HepG2 (cell line): Measurements from ENCODE around the gene ADGRG6. TPM values are rescaled to one million over a fixed set of nuclear protein-coding genes. Genes with fewer than 3 reads are reported as not detected.

ENCODE experiments used
- CHD4 ChIP-seq: fragments of 200-600 bp; sonication (generic); IDR thresholded peaks from 2 replicates; pipeline ENCODE4 v1.7.0; 2017; ENCODE audit warnings: mild to moderate bottlenecking, low read length, borderline replicate concordance
- HNRNPH1 ChIP-seq: fragments of 200-400 bp; formaldehyde crosslinking; optimal IDR thresholded peaks from 2 replicates; pipeline ENCODE3; 2017; ENCODE audit warnings: mild to moderate bottlenecking, low read depth, low read length
- KLF6 ChIP-seq: IDR thresholded peaks from 2 replicates; pipeline ENCODE4 v1.8.0; 2016; ENCODE audit warnings: missing biosample characterization, missing genetic modification reagents
- ZKSCAN5 ChIP-seq: sonication (generic); formaldehyde crosslinking; IDR thresholded peaks from 2 replicates; pipeline ENCODE4 v1.5.1; 2020; ENCODE audit warnings: mild to moderate bottlenecking, missing genetic modification reagents
- ZNF207 ChIP-seq: fragments of 450-650 bp; IDR thresholded peaks from 2 replicates; pipeline ENCODE4 v1.6.1; 2016; ENCODE audit warnings: antibody characterized with exemption, borderline replicate concordance
- ZNF335 ChIP-seq: sonication (generic); formaldehyde crosslinking; IDR thresholded peaks from 2 replicates; pipeline ENCODE4 v1.4.0; 2020; ENCODE audit warnings: missing genetic modification reagents
- ZNF460 ChIP-seq: sonication (generic); formaldehyde crosslinking; IDR thresholded peaks from 2 replicates; pipeline ENCODE4 v1.5.1; 2020; ENCODE audit warnings: missing genetic modification reagents, mild to moderate bottlenecking, borderline replicate concordance
- ZSCAN31 ChIP-seq: sonication (generic); formaldehyde crosslinking; IDR thresholded peaks from 2 replicates; pipeline ENCODE4 v1.5.0; 2020; ENCODE audit warnings: low read depth, mild to moderate bottlenecking, missing genetic modification reagents
- polyA plus RNA-seq, 8 experiments: library from polyadenylated mRNA; depleted of rRNA in 3 of 8; stranded (reverse) in 7 of 8; unstranded in 1 of 8; fragments of >200 nt; fragmentation: Illumina TruSeq in 4 of 8; extraction: Trizol in 4 of 8; gene quantifications; 2 replicates each; pipeline versions ENCODE4 v1.2.1 to v1.2.3, GENCODE V29; 2011 to 2016; ENCODE audit warnings: low read depth in 4 of 8, missing spikeins in 1 of 8, mixed read lengths in 1 of 8; ENCODE audit not compliant: insufficient read depth in 1 of 8
- total RNA-seq, 5 experiments: library from RNA; depleted of rRNA; stranded (reverse); fragments of >200 nt; fragmentation: Illumina TruSeq; extraction: Trizol; gene quantifications; 2 replicates each; pipeline ENCODE4 v1.2.3, GENCODE V29; 2016; ENCODE audit warnings: low read depth in 1 of 5
- TF ChIP-seq, protein P1 (sequence below): sonication (generic); formaldehyde crosslinking; IDR thresholded peaks from 2 replicates; pipeline ENCODE4 v1.9.0; 2021; ENCODE audit warnings: mild to moderate bottlenecking, missing genetic modification reagents
- TF ChIP-seq, protein P2 (sequence below): sonication (generic); formaldehyde crosslinking; IDR thresholded peaks from 2 replicates; pipeline ENCODE4 v1.4.0; 2020; ENCODE audit warnings: missing genetic modification reagents, mild to moderate bottlenecking, borderline replicate concordance
- TF ChIP-seq, protein P3 (sequence below): sonication (generic); formaldehyde crosslinking; IDR thresholded peaks from 2 replicates; pipeline ENCODE4 v1.5.0; 2020; ENCODE audit warnings: mild to moderate bottlenecking, missing genetic modification reagents, moderate library complexity
- TF ChIP-seq, protein P4 (sequence below), 2 experiments: sonication (generic) in 1 of 2; formaldehyde crosslinking in 1 of 2; IDR thresholded peaks; 2 replicates each; pipeline versions ENCODE4 v1.6.1 to v1.9.0; 2014 to 2022; ENCODE audit warnings: antibody characterized with exemption in 1 of 2, borderline replicate concordance in 1 of 2, inconsistent platforms in 1 of 2, low read depth in 1 of 2, missing genetic modification reagents in 1 of 2

ADGRG6 gene
- total and polyA plus RNA-seq, 2 of the 13 experiments (the other 11 are each of a cell fraction or from before 2014, with no cell fraction given), result 129 to 249 TPM

DNA sequence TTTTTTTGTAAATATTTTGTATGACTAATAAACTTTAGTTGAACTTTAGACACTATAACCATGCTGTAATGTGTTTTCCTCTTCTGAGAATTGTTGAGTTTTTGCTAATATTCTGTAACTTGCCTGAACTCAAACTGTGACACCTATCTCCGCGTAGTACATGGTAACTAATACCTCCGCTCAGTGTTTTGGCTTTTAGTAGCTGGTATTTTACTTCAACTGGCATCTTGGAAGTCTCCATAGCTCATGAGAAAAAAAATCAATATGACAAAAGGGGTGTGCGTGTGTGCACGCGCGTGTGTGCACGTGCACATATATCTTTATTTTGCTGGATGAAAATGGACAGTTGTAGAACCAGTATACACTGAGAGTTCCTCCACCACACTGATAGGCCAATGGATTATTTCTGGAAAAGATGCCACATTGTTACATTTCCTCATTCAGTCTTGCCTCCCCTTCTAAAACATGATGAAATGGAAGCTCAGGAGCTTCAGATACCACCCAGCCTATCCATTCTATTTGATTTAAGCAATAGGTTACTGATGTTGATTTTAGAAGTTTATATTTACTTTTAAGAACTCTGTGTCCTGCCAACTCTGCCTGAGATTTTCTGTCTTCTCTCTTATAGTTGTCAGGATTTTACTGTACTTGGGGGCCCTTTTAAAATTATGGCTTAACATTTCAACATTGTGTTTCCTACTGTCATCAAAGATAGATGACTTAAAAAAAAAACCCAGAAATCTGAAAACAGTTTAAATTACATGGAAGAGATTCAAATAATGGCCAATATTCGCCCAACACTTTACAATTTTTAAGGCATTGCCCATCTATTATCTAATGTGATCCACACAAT, 16.3 kb upstream of the ADGRG6 start (continued):
- no peak for TF ChIP-seq ZNF207
- TF ChIP-seq ZNF335 (CRISPR knock-in tag), result peak; percentile 40; the same call in 1 of the 2 replicates
- TF ChIP-seq ZSCAN31 (CRISPR knock-in tag), result no peak
- TF ChIP-seq CHD4, result peak; percentile 92; the same call in 1 of the 2 replicates
- TF ChIP-seq ZNF460, result no peak
- TF ChIP-seq, protein P1, sequence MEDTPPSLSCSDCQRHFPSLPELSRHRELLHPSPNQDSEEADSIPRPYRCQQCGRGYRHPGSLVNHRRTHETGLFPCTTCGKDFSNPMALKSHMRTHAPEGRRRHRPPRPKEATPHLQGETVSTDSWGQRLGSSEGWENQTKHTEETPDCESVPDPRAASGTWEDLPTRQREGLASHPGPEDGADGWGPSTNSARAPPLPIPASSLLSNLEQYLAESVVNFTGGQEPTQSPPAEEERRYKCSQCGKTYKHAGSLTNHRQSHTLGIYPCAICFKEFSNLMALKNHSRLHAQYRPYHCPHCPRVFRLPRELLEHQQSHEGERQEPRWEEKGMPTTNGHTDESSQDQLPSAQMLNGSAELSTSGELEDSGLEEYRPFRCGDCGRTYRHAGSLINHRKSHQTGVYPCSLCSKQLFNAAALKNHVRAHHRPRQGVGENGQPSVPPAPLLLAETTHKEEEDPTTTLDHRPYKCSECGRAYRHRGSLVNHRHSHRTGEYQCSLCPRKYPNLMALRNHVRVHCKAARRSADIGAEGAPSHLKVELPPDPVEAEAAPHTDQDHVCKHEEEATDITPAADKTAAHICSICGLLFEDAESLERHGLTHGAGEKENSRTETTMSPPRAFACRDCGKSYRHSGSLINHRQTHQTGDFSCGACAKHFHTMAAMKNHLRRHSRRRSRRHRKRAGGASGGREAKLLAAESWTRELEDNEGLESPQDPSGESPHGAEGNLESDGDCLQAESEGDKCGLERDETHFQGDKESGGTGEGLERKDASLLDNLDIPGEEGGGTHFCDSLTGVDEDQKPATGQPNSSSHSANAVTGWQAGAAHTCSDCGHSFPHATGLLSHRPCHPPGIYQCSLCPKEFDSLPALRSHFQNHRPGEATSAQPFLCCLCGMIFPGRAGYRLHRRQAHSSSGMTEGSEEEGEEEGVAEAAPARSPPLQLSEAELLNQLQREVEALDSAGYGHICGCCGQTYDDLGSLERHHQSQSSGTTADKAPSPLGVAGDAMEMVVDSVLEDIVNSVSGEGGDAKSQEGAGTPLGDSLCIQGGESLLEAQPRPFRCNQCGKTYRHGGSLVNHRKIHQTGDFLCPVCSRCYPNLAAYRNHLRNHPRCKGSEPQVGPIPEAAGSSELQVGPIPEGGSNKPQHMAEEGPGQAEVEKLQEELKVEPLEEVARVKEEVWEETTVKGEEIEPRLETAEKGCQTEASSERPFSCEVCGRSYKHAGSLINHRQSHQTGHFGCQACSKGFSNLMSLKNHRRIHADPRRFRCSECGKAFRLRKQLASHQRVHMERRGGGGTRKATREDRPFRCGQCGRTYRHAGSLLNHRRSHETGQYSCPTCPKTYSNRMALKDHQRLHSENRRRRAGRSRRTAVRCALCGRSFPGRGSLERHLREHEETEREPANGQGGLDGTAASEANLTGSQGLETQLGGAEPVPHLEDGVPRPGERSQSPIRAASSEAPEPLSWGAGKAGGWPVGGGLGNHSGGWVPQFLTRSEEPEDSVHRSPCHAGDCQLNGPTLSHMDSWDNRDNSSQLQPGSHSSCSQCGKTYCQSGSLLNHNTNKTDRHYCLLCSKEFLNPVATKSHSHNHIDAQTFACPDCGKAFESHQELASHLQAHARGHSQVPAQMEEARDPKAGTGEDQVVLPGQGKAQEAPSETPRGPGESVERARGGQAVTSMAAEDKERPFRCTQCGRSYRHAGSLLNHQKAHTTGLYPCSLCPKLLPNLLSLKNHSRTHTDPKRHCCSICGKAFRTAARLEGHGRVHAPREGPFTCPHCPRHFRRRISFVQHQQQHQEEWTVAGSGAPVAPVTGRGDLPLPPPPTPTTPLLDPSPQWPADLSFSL (CRISPR knock-in tag), result no peak
- TF ChIP-seq ZKSCAN5 (CRISPR knock-in tag), result no peak
- TF ChIP-seq KLF6, result peak; percentile 59; the same call in 1 of the 2 replicates
- TF ChIP-seq, protein P2, sequence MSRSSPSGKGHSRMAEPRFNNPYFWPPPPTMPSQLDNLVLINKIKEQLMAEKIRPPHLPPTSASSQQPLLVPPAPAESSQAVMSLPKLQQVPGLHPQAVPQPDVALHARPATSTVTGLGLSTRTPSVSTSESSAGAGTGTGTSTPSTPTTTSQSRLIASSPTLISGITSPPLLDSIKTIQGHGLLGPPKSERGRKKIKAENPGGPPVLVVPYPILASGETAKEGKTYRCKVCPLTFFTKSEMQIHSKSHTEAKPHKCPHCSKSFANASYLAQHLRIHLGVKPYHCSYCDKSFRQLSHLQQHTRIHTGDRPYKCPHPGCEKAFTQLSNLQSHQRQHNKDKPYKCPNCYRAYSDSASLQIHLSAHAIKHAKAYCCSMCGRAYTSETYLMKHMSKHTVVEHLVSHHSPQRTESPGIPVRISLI (CRISPR knock-in tag), result peak; percentile 68; the same call in 1 of the 2 replicates
- no peak for TF ChIP-seq HNRNPH1
- TF ChIP-seq, protein P3, sequence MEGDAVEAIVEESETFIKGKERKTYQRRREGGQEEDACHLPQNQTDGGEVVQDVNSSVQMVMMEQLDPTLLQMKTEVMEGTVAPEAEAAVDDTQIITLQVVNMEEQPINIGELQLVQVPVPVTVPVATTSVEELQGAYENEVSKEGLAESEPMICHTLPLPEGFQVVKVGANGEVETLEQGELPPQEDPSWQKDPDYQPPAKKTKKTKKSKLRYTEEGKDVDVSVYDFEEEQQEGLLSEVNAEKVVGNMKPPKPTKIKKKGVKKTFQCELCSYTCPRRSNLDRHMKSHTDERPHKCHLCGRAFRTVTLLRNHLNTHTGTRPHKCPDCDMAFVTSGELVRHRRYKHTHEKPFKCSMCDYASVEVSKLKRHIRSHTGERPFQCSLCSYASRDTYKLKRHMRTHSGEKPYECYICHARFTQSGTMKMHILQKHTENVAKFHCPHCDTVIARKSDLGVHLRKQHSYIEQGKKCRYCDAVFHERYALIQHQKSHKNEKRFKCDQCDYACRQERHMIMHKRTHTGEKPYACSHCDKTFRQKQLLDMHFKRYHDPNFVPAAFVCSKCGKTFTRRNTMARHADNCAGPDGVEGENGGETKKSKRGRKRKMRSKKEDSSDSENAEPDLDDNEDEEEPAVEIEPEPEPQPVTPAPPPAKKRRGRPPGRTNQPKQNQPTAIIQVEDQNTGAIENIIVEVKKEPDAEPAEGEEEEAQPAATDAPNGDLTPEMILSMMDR (CRISPR knock-in tag), result no peak
- TF ChIP-seq, protein P4, sequence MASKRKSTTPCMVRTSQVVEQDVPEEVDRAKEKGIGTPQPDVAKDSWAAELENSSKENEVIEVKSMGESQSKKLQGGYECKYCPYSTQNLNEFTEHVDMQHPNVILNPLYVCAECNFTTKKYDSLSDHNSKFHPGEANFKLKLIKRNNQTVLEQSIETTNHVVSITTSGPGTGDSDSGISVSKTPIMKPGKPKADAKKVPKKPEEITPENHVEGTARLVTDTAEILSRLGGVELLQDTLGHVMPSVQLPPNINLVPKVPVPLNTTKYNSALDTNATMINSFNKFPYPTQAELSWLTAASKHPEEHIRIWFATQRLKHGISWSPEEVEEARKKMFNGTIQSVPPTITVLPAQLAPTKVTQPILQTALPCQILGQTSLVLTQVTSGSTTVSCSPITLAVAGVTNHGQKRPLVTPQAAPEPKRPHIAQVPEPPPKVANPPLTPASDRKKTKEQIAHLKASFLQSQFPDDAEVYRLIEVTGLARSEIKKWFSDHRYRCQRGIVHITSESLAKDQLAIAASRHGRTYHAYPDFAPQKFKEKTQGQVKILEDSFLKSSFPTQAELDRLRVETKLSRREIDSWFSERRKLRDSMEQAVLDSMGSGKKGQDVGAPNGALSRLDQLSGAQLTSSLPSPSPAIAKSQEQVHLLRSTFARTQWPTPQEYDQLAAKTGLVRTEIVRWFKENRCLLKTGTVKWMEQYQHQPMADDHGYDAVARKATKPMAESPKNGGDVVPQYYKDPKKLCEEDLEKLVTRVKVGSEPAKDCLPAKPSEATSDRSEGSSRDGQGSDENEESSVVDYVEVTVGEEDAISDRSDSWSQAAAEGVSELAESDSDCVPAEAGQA (IDR thresholded peaks at IDR 0.05; ENCODE audit: low read depth), result no peak
- TF ChIP-seq, protein P4 (CRISPR knock-in tag; IDR thresholded peaks at IDR 0.05; ENCODE audit: borderline replicate concordance), result no peak
